GM12873 (cell line): ENCODE data around the gene FARP1.

Experiments used
- CTCF ChIP-seq: IDR thresholded peaks from 2 replicates; pipeline ENCODE4 v1.5.1; 2012; ENCODE audit warnings: low read depth, mild to moderate bottlenecking, moderate library complexity, low read length, control low read depth; ENCODE audit not compliant: insufficient read depth; ENCODE audit errors: missing control alignments

FARP1 gene

GRCh38 chr13:98405107-98405571 lies 262.2 kb downstream of the FARP1 start:
- TF ChIP-seq CTCF: no peak

- TF ChIP-seq CTCF: no peak
Observed at GRCh38 chr13:98405690-98406344, 262.9 kb downstream of the FARP1 start.

GRCh38 chr13:98406427-98406826 lies 263.5 kb downstream of the FARP1 start:
- TF ChIP-seq CTCF: no peak

GRCh38 chr13:98406971-98407370 lies 264.1 kb downstream of the FARP1 start:
- no peak for TF ChIP-seq CTCF

- TF ChIP-seq CTCF: no peak
Observed at GRCh38 chr13:98407575-98407974, 264.7 kb downstream of the FARP1 start.

GRCh38 chr13:98409281-98409680 lies 266.4 kb downstream of the FARP1 start:
- TF ChIP-seq CTCF: no peak

- TF ChIP-seq CTCF: no peak
Observed at GRCh38 chr13:98410612-98411011, 267.7 kb downstream of the FARP1 start.
